ENCODE measurements around the gene APC. TPM values are rescaled to one million over a fixed set of nuclear protein-coding genes. Genes with fewer than 3 reads are reported as not detected.

The APC gene
- total and polyA plus RNA-seq, 2 donors (not counting 3 experiments of a cell fraction or from before 2014, with no cell fraction given): 11.2 to 39.6 TPM

- H3K9me1 ChIP-seq (replicated peaks; ENCODE audit: control insufficient read depth, extremely low read depth, insufficient read depth, low read length): no peaks in the 10 kb centered on the region
- H3K4me2 ChIP-seq (ENCODE audit: insufficient read depth, low read length): no peak overlapping the region
- no peak overlapping the region for H3K27ac ChIP-seq (ENCODE audit: insufficient read depth, low read depth, low read length)
- H3K27me3 ChIP-seq (ENCODE audit: control insufficient read depth in 2 of 2, insufficient read depth in 2 of 2, low read length in 2 of 2): peaks cover 3 to 12% of the 10 kb centered on the region in 2 experiments
- no peak overlapping the region for H2AFZ ChIP-seq (ENCODE audit: low read depth, low read length)
- intact Hi-C loops (cut with micrococcal nuclease): no loop called here
- no peak for DNase-seq (ENCODE audit: low read depth, low spot score)
- FAIRE-seq: no peak
- BruUV-seq (replicated peaks): no TSS peak
- no peaks in the 10 kb centered on the region for H3K79me2 ChIP-seq (ENCODE audit: control insufficient read depth, insufficient read depth, low read length)
- H3K4me1 ChIP-seq (ENCODE audit: control insufficient read depth, extremely low read depth, insufficient read depth, low read length): no peaks in the 10 kb centered on the region
- no peaks in the 10 kb centered on the region for H3K36me3 ChIP-seq (ENCODE audit: control insufficient read depth in 2 of 2, extremely low read depth in 1 of 2, insufficient read depth in 2 of 2, low read length in 2 of 2)
- H3K4me3 ChIP-seq (replicated peaks in 1 of 3; ENCODE audit: insufficient read depth in 1 of 3, low read depth in 1 of 3, low read length in 3 of 3): no peak overlapping the region
- dilution Hi-C loops (cut with MboI; ENCODE audit: extremely low pct_ligation_motif_present, low sequenced_read_pairs): no loop called here
- H3K9me3 ChIP-seq (replicated peaks; ENCODE audit: control insufficient read depth, insufficient read depth, low read length): no peaks in the 10 kb centered on the region
- ChIA-PET CTCF (no interaction called here), POLR2A (no interaction called here)
- no peak overlapping the region for H3K9ac ChIP-seq (replicated peaks; ENCODE audit: extremely low read depth, insufficient read depth, low read length)
- TF ChIP-seq POLR2AphosphoS5 (IDR thresholded peaks at IDR 0.05; ENCODE audit: insufficient read depth, low read depth, low read length) (no peak), FOS (IDR thresholded peaks at IDR 0.05; ENCODE audit: borderline replicate concordance, insufficient read depth, low read length) (no peak), EZH2 (IDR thresholded peaks at IDR 0.05; ENCODE audit: borderline replicate concordance, low read depth, low read length, severe bottlenecking) (no peak), MYC (IDR thresholded peaks at IDR 0.05; ENCODE audit: low read depth, low read length) (no peak), JUN (IDR thresholded peaks at IDR 0.05; ENCODE audit: borderline replicate concordance, insufficient read depth, insufficient read length, low read depth) (no peak), POLR2A (IDR thresholded peaks at IDR 0.05; ENCODE audit: low read depth, low read length) (no peak), GATA2 (IDR thresholded peaks at IDR 0.05; ENCODE audit: insufficient read depth, insufficient read length, low read depth, low read length) (no peak)
- TF ChIP-seq, protein P1, sequence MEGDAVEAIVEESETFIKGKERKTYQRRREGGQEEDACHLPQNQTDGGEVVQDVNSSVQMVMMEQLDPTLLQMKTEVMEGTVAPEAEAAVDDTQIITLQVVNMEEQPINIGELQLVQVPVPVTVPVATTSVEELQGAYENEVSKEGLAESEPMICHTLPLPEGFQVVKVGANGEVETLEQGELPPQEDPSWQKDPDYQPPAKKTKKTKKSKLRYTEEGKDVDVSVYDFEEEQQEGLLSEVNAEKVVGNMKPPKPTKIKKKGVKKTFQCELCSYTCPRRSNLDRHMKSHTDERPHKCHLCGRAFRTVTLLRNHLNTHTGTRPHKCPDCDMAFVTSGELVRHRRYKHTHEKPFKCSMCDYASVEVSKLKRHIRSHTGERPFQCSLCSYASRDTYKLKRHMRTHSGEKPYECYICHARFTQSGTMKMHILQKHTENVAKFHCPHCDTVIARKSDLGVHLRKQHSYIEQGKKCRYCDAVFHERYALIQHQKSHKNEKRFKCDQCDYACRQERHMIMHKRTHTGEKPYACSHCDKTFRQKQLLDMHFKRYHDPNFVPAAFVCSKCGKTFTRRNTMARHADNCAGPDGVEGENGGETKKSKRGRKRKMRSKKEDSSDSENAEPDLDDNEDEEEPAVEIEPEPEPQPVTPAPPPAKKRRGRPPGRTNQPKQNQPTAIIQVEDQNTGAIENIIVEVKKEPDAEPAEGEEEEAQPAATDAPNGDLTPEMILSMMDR (IDR thresholded peaks at IDR 0.05; ENCODE audit: extremely low read depth in 1 of 2, insufficient read depth in 1 of 2, low read depth in 1 of 2, low read length in 2 of 2): no peak
- TF ChIP-seq, protein P2, sequence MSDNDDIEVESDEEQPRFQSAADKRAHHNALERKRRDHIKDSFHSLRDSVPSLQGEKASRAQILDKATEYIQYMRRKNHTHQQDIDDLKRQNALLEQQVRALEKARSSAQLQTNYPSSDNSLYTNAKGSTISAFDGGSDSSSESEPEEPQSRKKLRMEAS (IDR thresholded peaks at IDR 0.05; ENCODE audit: insufficient read depth, insufficient read length): no peak
- no peaks in the 10 kb centered on the region for H4K20me1 ChIP-seq (replicated peaks; ENCODE audit: control insufficient read depth, extremely low read depth, insufficient read depth, low read length)
These were observed 112.2 kb downstream of the APC start for GRCh38 chr5:112849912-112850311.

Measured in endothelial cell of umbilical vein (primary cell).